ENCODE data around the gene USP17L11. TPM values are rescaled to one million over a fixed set of nuclear protein-coding genes. Genes with fewer than 3 reads are reported as not detected.
"Not testable (repeated sequence)": the region's sequence is repeated elsewhere in the genome, so short reads cannot be mapped to it uniquely, and the experiment has no call there.

USP17L11 gene
- total RNA-seq, 4 donors from 2014 or later = not detected

DNA sequence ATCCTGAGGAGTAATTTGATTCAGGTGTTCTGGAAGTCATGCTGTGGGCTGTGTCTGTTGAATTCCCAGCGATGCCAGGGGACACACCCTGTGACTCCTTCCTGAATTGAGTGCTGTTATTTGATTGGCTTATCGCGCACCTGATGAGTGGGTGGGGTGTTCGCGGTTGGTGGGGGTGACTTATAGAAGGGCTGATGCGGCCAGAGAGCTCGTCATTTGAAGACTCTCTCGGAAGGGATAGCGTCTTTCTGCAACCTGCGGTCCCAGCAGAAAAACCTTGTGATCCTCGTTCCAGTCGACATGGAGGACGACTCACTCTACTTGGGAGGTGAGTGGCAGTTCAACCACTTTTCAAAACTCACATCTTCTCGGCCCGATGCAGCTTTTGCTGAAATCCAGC, 42.6 kb downstream of the USP17L11 start, which contains the start of gene USP17L20:
Gene USP17L20 (plus strand): TSS at position 301 of the 400 bp plus-strand sequence. CDS start 0 bp downstream, at position 301.
- no CpG with 5 or more reads among the region's 15 CpGs for WGBS, 2 donors (ENCODE audit: low coverage in 1 of 2)
- not testable (repeated sequence) for H3K27me3 ChIP-seq, H3K4me1 ChIP-seq, H3K36me3 ChIP-seq, H3K4me3 ChIP-seq, ATAC-seq, H3K27ac ChIP-seq, H3K9me3 ChIP-seq

DNA sequence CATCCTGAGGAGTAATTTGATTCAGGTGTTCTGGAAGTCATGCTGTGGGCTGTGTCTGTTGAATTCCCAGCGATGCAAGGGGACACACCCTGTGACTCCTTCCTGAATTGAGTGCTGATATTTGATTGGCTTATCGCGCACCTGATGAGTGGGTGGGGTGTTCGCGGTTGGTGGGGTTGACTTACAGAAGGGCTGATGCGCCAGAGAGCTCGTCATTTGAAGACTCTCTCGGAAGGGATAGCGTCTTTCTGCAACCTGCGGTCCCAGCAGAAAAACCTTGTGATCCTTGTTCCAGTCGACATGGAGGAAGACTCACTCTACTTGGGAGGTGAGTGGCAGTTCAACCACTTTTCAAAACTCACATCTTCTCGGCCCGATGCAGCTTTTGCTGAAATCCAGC, 47.4 kb downstream of the USP17L11 start, which contains the start of gene USP17L21:
Gene USP17L21 (plus strand): TSS at position 301 of the 400 bp plus-strand sequence. CDS start 0 bp downstream, at position 301.
- not testable (repeated sequence) for H3K4me1 ChIP-seq, H3K27me3 ChIP-seq, H3K9me3 ChIP-seq, H3K27ac ChIP-seq, H3K4me3 ChIP-seq, ATAC-seq, H3K36me3 ChIP-seq
- WGBS, 2 donors (ENCODE audit: low coverage in 1 of 2) = no CpG with 5 or more reads among the region's 13 CpGs

Other genes starting within 250 kb of the USP17L11 start
- gene FAM90A26, start 45.0 kb upstream of the USP17L11 start, total RNA-seq = not detected
- gene USP17L10, start 4.7 kb upstream of the USP17L11 start, total RNA-seq = not detected
- not detected for gene USP17L12, start 4.7 kb downstream of the USP17L11 start, total RNA-seq
- not detected for gene USP17L13, start 9.5 kb downstream of the USP17L11 start, total RNA-seq
- gene USP17L15, start 19.0 kb downstream of the USP17L11 start, total RNA-seq = not detected
- not detected for gene USP17L17, start 28.5 kb downstream of the USP17L11 start, total RNA-seq
- not detected for gene USP17L18, start 33.2 kb downstream of the USP17L11 start, total RNA-seq
- not detected for gene USP17L19, start 38.0 kb downstream of the USP17L11 start, total RNA-seq
- gene USP17L20, start 42.7 kb downstream of the USP17L11 start, total RNA-seq = not detected
- not detected for gene USP17L21, start 47.5 kb downstream of the USP17L11 start, total RNA-seq
- gene USP17L22, start 52.2 kb downstream of the USP17L11 start, total RNA-seq = not detected
- gene USP17L24, start 109.8 kb downstream of the USP17L11 start, total RNA-seq = not detected
- not detected for gene USP17L25, start 114.5 kb downstream of the USP17L11 start, total RNA-seq
- not detected for gene USP17L26, start 119.3 kb downstream of the USP17L11 start, total RNA-seq
- gene USP17L5, start 124.0 kb downstream of the USP17L11 start, total RNA-seq = not detected
- not detected for gene USP17L27, start 128.7 kb downstream of the USP17L11 start, total RNA-seq
- not detected for gene USP17L28, start 133.5 kb downstream of the USP17L11 start, total RNA-seq
- gene USP17L29, start 138.2 kb downstream of the USP17L11 start, total RNA-seq = not detected
- gene USP17L30, start 147.7 kb downstream of the USP17L11 start, total RNA-seq = not detected
- not detected for gene DEFB131A, start 229.0 kb downstream of the USP17L11 start, total RNA-seq